Smooth muscle cell (in vitro differentiated cells): ENCODE data around the gene CNN2. TPM values are rescaled to one million over a fixed set of nuclear protein-coding genes. Genes with fewer than 3 reads are reported as not detected.

Experiments
- DNase-seq: peaks from one replicate; lab custom pipeline; 2025; ENCODE audit not compliant: unreplicated experiment; lab: John Stamatoyannopoulos, UW
- H2AFZ ChIP-seq: fragments of 200-600 bp; sonication (generic); 2 replicates; pipeline ENCODE4 v1.6.0; 2016; ENCODE audit warnings: antibody characterized with exemption, low read depth, mild to moderate bottlenecking
- H3F3A ChIP-seq: fragments of 200-600 bp; sonication (generic); 2 replicates; pipeline ENCODE4 v1.6.0; 2017; ENCODE audit warnings: antibody characterized with exemption, low read depth
- H3K27ac ChIP-seq: fragments of 200-600 bp; sonication (generic); 2 replicates; pipeline ENCODE4 v1.5.1; 2016; ENCODE audit warnings: low read depth, mild to moderate bottlenecking
- H3K27me3 ChIP-seq: fragments of 200-600 bp; sonication (generic); 2 replicates; pipeline ENCODE4 v1.6.1; 2016; ENCODE audit warnings: low read depth, mild to moderate bottlenecking
- H3K36me3 ChIP-seq: fragments of 200-600 bp; sonication (generic); 2 replicates; pipeline ENCODE4 v1.5.1; 2016; ENCODE audit warnings: low read depth
- H3K4me1 ChIP-seq: fragments of 200-600 bp; sonication (generic); 2 replicates; pipeline ENCODE4 v1.5.1; 2016; ENCODE audit warnings: low read depth
- H3K4me2 ChIP-seq: fragments of 200-600 bp; sonication (generic); 2 replicates; pipeline ENCODE4 v1.6.0; 2016; ENCODE audit warnings: mild to moderate bottlenecking
- H3K4me3 ChIP-seq: fragments of 200-600 bp; sonication (generic); 2 replicates; pipeline ENCODE4 v1.5.1; 2016; ENCODE audit warnings: mild to moderate bottlenecking
- H3K79me2 ChIP-seq: fragments of 200-600 bp; sonication (generic); 2 replicates; pipeline ENCODE4 v1.6.0; 2016; ENCODE audit warnings: low read depth, mild to moderate bottlenecking
- H3K9ac ChIP-seq: fragments of 200-600 bp; sonication (generic); 2 replicates; pipeline ENCODE4 v1.6.0; 2016; ENCODE audit warnings: low read depth
- H3K9me3 ChIP-seq: fragments of 200-600 bp; sonication (generic); replicated peaks from 2 replicates; pipeline ENCODE4 v1.5.1; 2016; ENCODE audit warnings: low read depth
- H4K20me1 ChIP-seq: fragments of 200-600 bp; sonication (generic); 2 replicates; pipeline ENCODE4 v1.6.0; 2016; ENCODE audit warnings: low read depth
- CTCF ChIP-seq: fragments of 200-600 bp; sonication (generic); IDR thresholded peaks from 2 replicates; pipeline ENCODE4 v1.5.1; 2017; ENCODE audit warnings: borderline replicate concordance, mild to moderate bottlenecking, antibody characterized with exemption; ENCODE audit not compliant: insufficient read depth, poor library complexity, severe bottlenecking
- WGBS: methylation state at CpG from one replicate; pipeline ENCODE4 v1.1.7; 2016; ENCODE audit warnings: low lambda C conversion rate; 5-methylcytosine and 5-hydroxymethylcytosine counted together
- polyA plus RNA-seq: library from polyadenylated mRNA; unstranded; fragments of >200 nt; fragmentation: Nextera tagmentation; extraction: Ambion mirVana; gene quantifications from 2 replicates; pipeline ENCODE4 v1.2.1, GENCODE V29; 2016
- total RNA-seq: library from RNA; depleted of rRNA; stranded (reverse); fragments of >200 nt; gene quantifications from 2 replicates; pipeline ENCODE4 v1.2.3, GENCODE V29; 2014

Gene CNN2
- total and polyA plus RNA-seq, 2 experiments from 2014 or later: 150 to 392 TPM

DNA sequence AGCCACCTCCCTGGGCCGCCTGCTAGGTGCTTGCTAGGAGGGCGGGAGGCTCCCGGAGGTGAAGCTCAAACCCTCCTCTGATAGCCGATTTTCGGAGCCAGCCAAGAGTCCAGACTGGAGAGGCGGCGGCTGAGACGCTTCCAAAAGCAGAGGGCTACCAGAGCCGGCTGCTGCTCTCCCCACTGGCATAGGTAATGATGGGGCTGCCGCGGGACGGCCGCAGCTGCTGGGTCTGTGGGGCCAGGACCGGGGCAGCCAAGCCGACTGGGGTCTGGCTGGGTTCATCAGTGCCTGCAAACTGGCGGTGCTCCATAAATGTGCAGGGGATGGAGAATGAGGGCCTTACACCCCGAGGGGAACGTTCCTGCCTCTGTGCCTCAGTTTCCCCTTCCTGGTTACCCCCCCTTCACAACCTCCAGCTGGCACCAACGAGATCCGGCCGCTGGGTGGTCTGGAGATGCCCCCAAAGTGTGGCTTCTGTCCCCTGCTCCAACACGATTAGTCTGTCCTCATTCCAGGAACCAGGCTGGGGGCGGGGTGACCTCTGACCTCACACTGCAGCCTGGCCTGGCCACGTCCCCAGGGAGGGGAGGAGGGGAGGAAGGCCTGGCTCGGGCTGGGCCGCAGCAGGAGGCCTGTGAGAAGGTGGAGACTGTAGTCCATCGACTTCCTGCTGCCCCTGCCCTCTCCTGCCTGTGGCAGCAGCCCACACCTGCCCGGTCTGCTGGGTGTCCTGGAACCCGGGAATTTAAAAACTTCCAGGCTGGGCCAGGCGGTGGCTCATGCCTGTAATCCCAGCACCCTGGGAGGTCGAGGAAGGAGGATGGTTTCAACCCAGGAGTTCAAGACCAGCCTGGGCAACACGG is 46.0 kb upstream of the CNN2 start:
- DNase-seq: no peak
- WGBS: 51% methylated on average over 32 of the region's 32 CpGs
- H3K36me3 ChIP-seq: no peaks in the 10 kb centered on the region
- no peak overlapping the region for H3K9ac ChIP-seq
- H3K4me2 ChIP-seq: peak overlapping the region; percentile 36
- H2AFZ ChIP-seq: no peak overlapping the region
- peaks cover 17% of the 10 kb centered on the region for H3F3A ChIP-seq
- peaks cover 7% of the 10 kb centered on the region for H4K20me1 ChIP-seq
- no peak overlapping the region for H3K4me3 ChIP-seq
- no peak for TF ChIP-seq CTCF
- peaks cover 27% of the 10 kb centered on the region for H3K4me1 ChIP-seq
- H3K27ac ChIP-seq: no peak overlapping the region
- H3K27me3 ChIP-seq: no peaks in the 10 kb centered on the region
- H3K9me3 ChIP-seq: no peaks in the 10 kb centered on the region
- peaks cover 10% of the 10 kb centered on the region for H3K79me2 ChIP-seq

DNA sequence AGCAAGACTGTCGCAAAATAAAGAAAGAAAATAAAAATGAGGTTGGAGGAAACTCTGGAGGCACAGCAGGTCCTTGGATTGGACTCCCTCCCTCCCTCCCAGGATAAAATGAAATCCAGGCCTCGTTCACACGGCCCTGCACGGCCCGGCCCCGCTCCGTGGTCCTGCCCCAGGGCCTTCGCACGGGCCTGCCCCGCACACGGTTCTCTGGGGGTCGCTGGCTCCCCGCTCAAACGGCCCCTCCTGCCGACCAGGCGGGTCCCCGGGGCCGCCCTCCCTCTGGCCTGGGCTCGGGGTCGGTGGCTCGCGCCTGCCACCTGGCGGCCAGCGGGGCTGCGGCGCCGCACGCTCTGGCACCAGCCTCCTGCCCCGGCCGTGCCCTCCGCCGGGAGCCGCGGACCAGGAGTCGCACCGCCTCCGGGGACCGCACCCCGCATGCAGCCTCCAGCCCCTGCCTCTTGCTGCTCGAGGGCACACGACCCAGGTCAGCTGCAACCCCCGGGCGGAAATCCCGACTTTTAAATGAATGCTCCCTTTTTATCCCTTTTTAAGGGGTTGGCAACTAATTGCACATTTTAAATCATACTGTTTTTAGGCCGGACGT is 43.7 kb upstream of the CNN2 start:
- WGBS: 4% methylated on average over 44 of the region's 46 CpGs
- Histone ChIP-seq H3K27me3 (no peaks in the 10 kb centered on the region), H2AFZ (no peak overlapping the region), H4K20me1 (peaks cover 7% of the 10 kb centered on the region), H3K4me1 (peaks cover 27% of the 10 kb centered on the region), H3K4me2 (peak overlapping the region; percentile 98), H3K9ac (no peak overlapping the region), H3K27ac (peak overlapping the region; percentile 80), H3K36me3 (no peaks in the 10 kb centered on the region), H3F3A (peaks cover 17% of the 10 kb centered on the region), H3K9me3 (no peaks in the 10 kb centered on the region), H3K79me2 (peaks cover 12% of the 10 kb centered on the region), H3K4me3 (peak overlapping the region; percentile 61)
- TF ChIP-seq CTCF: peak; percentile 97
- DNase-seq: peak; percentile 60

DNA sequence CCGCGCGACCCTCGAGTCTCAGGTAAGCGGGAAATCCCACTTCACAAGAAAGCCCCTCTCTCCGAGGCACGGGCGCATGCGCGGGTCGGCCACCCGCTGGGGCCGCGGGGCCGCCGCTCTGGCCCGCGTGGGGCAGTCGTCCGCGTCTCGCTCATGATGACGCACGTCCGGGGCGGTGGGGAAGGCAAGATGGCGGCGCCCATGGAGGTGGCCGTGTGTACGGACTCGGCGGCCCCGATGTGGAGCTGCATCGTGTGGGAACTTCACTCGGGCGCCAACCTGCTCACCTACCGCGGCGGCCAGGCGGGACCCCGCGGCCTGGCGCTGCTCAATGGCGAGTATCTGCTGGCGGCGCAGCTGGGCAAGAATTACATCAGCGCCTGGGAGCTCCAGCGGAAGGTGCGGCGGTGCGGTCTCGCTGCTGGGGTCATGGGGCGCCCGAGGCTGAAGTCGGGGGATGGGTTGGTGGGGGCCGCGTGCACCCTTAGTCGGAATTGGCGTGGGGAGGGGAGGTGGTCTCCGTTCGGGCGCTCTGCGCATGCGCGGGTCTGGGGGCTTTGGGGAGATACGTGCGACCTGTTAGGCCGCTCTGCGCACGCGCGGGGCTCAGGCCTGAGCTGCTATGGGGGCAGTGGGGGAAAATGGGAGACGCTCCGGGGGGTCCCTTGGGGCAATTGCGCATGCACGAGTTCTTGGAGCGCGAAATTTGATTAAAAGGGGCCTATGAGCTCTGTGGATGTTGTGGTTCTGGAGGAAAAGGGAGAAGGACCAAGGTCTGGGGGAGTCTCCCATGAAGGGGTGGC is 42.0 kb upstream of the CNN2 start, which contains the start of gene WDR18:
Gene WDR18 (plus strand): TSS at position 181 of the 803 bp plus-strand sequence. CDS start 9 bp downstream, at position 190.
- H3K36me3 ChIP-seq: no peaks in the 10 kb centered on the region
- H3F3A ChIP-seq: peaks cover 10% of the 10 kb centered on the region
- peak within 1 kb of the TSS; percentile 80 for H3K27ac ChIP-seq
- H2AFZ ChIP-seq: peak within 1 kb of the TSS; percentile 91
- H3K79me2 ChIP-seq: peaks cover 12% of the 10 kb centered on the region
- H3K9me3 ChIP-seq: no peaks in the 10 kb centered on the region
- peaks cover 23% of the 10 kb centered on the region for H3K4me1 ChIP-seq
- peak within 1 kb of the TSS; percentile 98 for H3K4me2 ChIP-seq
- no peak for TF ChIP-seq CTCF
- no peaks in the 10 kb centered on the region for H3K27me3 ChIP-seq
- peak within 1 kb of the TSS; percentile 99 for H3K4me3 ChIP-seq
- peaks cover 7% of the 10 kb centered on the region for H4K20me1 ChIP-seq
- peak; percentile 67 for DNase-seq
- H3K9ac ChIP-seq: peak within 1 kb of the TSS; percentile 95
- WGBS: under 1% methylated on average over 74 of the region's 78 CpGs
